ENCODE results near the gene ADAMTS20.

ADAMTS20 gene

DNA sequence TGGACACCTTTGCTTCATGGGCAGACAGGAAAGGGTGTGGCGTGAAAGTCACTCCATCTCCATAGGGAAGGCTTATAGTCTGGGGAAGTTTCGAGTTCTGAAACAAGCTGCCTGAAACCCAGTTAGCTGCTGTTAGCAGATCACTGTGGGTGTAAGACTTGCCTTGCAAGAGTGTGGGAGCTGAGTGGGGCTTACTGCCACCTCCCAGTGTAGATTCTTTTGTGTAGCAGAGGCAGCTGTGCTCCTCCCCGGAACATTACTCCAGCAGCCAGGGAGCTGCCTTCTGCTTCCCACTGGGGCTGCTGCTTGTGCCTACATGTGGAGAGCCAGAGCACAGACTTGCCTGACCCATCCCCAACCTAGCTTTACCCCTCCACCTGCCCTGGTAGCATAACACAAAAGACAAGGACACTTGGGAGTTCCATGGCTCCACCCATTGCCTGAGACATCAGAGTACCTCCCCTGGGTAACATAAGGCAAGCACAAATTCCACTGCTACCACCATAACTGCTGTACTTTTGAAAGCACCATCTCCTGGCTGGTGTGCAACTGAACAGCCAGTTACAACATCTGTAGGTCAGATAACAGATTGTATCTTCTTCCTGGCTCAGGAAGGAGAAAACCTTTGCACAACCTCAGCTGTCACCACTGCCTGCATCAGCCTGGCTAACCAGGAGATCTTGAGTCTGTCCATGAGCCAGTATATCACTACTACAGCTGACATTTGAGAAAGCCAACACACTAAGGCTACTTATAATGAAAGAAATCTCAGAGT lies 69.5 kb downstream of the ADAMTS20 start:
- DNase-seq: no peak

DNA sequence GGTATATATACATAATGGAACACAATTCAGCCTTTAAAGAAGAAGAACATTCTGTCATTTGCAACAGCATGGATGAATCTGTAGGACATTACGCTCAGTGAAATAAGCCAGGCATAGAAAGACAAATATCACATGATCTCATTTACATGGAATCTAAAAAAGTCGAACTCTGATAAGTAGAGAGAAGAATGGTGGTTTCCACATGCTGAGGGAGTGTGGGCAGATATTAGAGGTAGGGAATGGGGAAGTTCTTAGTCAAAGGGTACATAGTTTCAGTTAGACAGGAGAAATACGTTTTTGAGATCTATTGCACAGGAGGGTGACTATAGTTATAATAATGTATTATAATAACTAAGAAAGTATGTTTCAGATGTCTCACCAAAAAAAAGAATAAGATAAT lies 71.4 kb downstream of the ADAMTS20 start:
- no peak for DNase-seq

DNA sequence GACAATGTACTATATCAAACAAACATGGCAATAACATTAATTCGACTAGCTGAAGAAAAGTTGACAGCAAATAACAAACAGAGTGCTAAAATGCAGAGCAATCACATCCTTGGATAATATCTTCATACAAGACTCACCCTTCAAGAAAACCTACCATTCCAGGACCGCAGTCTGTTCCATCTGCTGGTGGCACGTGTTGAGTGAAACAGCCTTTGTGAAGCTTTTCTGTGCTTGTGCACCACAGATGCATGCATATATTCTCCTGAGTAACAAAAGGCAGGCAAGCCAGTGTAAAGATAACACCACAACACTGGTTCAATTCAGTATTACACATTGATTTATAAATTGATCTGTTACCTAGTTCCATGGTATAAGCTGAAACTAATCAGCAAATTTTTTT lies 89.3 kb downstream of the ADAMTS20 start:
- no peak for DNase-seq

DNA sequence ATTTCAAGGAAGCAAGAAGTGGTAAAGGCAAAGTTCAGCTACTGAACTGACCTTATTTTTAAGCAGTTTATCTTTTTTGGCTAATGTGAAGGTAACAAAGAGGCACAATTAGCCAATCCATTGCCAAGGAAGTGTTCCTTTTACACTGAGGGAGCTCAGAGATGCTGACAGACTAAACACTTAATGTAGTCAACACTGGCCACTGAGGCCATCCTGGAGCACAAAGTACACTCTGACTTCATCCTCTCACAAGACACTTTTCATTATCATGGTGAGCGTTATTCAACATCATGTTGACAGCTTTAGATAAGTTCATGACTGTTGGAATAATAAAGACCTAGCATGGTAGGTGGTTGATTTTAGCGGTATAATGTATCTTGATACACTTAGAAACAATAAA lies 89.9 kb downstream of the ADAMTS20 start:
- DNase-seq: no peak

DNA sequence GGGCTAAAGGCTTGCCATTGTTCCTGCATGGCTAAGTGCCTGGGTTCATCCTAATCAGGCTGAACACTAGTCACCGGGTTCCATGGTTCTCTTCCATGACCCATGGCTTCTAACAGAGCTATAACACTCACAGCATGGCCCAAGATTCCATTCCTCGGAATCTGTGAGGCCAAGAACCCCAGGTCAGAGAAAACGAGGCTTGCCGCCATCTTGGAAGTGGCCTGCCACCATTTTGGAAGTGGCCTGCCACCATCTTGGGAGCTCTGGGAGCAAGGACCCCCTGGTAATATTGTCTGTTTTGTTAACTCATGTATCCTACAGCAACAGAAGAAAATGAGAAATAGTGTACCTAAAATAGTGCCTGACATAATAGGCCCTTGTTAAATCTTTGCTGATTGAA lies 92.7 kb downstream of the ADAMTS20 start:
- no peak for DNase-seq

DNA sequence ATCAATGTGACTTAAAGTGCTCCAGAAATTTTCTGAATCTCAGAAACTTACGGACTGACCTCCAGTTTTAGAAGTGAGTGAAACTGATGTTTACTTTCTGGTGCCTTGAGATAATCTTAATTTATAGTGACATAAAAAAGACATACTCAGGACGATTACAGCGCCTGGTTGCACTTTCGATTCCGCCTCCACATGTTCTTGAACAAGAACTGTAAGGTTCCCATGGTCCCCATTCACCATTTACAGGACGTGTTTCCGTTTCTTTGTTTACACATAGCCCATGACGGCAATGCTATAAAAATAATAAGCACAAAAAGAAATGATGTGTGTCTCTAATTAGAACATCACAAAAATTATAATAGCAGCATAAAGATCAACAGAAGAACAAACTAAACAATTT lies 98.2 kb downstream of the ADAMTS20 start:
- no peak for DNase-seq

DNA sequence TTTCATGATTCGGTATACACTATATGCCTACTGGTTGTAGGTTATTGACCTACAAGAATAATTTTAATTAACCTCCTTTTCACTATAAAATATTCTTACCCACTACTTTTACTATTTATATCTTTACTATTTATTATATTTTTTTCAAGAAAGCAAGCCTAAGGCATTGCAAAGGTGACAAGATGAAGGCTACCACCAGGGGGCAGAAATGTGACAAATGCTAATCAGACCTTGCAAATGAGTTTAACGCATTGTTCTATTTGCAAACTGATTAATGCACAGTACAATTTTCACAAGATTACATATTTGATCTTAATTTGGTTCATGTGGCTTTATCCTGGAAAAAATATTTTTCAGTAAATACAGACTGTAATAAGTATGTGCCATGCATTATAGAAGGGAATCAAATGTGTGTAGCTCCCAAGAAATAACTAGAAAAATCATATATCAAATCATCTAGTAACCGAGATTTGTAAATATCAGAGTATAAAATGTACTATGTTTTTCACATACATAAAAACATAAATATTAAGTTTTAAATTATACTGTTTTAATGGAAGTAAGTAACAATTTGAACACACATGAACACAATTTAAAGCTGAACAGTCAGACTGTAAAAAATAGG lies 107.0 kb downstream of the ADAMTS20 start:
- DNase-seq: peak; percentile 27 to 39

DNA sequence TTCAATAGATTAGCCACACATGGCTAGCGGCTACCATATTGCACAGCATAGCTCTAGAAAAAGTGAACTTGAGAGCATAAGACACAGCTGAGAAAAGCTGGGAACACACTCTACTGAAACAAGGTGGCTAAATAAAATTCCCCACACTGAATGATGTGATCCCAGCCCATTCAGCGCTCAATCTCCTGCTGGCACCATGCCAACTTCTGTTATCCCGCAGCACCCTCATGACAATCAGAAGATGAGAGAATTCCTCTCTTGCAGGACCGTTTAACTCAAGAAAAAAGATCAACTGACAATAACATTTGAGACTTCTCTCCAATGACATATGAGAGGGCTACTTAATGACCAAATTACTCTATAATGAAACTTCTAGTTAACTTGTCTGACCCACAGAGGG lies 115.4 kb downstream of the ADAMTS20 start:
- no peak for DNase-seq

DNA sequence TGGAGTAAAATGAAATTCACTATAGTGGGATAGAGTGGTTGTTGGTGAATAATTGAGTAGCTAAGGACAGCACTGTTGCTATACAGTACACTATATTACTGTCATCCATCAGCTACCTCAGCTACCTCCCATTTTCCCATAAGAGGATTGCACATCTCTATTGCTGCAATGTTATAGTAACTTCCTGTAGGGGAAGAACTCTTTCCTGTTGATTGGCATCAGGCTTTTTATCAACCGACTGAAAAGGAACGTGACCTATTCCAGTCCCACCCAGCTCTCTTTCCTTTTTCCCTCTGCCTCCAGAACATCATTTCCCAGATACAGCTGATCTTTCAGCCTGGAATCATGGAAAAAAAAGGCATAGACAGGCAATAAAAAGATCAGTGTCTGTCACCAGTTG lies 117.4 kb downstream of the ADAMTS20 start:
- DNase-seq: no peak

DNA sequence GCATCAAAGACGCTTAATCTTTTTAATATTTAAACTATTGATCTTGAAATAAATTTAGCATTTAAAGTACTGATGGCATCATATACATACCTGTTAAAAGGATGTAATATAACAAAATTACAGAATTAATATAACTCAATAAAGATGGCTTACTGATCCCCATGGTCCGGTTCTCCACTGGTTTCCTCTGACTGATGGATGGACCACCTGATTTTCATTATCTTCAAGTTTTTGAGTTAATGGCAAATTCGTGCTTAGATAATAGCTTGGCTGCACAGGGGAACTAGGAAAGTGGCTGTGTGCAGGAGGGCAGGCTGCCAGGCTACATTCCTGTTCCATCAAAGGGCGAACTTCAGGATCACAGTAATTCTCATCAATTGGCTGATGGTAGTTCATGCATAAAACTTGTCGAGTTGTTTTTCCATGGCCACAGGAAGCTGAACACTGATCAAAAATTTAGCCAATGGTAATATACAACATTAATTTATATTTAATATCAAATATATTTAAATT lies 123.9 kb downstream of the ADAMTS20 start:
- DNase-seq: no peak

DNA sequence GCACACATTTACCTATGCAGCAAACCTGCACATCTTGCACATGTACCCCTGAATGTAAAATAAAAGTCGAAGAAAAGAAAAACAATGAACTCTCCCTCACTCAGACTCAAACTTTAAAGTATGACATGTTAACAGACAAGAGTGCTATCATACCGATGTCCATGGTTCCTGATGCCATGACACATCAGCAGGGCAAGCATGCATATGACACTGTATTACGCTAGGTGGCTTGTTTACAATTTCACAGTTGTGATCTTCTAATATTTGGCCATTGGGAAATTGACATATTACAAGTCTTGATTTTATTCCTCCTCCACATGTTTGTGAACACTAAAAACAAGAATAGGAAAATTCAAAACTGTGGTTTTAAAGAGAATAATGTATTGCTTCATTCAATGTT lies 126.6 kb downstream of the ADAMTS20 start:
- no peak for DNase-seq

DNA sequence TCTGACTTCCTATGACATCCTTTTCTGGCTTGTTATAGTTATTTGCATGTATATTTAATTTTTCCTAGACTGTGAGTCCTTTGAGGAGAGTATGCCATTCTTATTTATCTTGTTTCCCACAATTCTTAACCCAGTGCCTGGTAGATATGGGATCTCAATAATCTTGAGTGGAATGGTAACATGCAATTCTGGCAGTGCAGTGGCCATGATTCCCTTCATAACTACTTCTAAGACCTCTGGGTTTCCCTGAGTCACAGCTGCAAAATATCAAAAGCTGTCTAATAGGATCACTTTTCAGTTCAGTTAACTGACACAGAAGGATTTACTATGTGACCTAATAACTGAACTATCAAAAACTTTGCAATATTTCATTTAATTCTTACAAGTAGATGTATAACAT lies 135.0 kb downstream of the ADAMTS20 start:
- no peak for DNase-seq

DNA sequence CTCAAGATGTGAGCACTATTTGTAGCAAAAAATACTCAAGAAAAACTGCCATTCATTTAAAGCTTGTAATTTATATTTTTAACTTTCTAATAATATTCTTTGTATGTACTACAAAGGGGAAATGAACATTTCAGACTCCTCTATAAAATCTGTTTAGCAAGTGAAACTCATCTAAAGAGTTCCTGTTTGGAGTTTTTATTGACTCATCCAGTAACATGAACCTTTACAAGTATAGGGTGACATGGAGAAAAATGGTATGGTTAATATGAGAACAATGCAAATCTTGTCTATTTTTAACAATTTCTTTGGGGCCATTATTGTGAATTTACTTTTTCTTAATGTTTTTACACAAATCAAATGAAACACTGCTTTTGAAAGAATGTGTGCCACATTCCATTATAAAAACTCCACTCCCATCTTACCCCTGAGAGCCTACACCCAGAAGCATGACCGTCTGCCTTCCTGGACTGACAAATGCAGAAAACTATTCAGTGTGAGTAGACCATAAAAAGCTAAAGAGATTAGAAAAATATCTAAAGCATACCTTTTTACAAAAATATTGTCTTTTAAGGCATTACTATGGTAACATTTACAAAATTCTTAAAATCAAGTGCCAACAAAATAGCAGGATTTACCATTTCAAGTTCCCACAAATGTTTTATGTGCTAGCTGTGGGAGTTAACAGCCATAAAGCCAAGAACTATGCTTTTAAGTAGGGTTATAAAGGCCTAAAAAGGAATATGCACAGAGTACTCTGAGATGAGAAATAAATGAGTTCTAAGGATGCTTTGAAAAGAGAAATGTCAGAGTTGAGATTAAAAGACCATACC lies 144.0 kb downstream of the ADAMTS20 start:
- DNase-seq: no peak

DNA sequence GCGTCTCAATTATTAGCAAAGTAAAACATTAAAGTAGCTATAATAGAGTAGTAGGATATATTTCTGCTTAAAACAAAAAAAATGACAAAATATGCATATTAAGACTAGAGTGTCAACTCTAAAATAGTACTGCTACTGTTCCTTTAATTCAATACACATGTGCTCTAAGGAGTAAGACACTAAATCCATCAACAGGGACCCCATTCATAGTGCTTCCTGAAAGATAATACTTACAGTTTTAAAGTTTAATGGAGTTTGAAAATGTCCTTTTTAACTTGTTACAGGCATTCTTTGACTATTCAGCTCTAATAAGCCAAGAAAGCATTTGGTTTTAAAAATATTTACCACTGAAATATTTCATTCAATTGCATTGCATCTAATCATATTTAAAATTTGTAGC lies 145.2 kb downstream of the ADAMTS20 start:
- no peak for DNase-seq

DNA sequence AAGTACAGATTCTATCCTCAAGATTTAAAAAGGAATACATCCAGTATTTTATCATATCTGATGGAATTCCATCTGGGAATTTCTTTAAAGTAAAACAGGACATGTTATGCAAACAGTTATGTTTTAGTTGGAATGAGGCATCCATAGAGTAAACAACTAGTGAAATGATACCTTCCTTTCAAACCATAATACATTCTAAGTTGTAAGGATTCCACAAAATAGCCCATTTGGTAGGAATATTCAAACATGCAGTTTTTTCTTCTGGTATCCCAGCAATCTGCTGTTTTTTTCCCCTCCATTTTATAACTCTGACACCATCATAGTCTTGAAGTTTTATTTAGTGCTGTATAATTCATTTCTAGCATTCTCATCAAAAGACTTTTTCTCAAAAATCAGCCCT lies 149.6 kb downstream of the ADAMTS20 start:
- DNase-seq: no peak

DNA sequence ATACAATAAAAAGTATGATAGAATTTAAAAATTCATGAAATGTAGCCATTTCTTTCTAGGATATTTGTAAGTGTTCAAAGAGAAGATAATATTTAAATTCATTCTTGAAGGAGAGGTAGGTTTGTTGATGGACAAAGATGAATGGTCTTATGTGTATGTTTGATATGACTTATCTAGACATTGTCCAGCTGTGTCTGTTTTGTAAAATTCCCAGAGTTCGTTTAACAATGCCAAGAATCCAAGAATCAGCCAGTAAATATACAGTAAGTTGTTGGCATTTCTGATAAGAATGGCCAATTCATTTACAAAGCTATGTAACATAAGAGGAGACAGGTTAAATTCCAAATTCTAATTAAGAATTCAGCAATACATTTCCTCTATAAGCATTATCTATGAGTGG lies 150.9 kb downstream of the ADAMTS20 start:
- DNase-seq: no peak

DNA sequence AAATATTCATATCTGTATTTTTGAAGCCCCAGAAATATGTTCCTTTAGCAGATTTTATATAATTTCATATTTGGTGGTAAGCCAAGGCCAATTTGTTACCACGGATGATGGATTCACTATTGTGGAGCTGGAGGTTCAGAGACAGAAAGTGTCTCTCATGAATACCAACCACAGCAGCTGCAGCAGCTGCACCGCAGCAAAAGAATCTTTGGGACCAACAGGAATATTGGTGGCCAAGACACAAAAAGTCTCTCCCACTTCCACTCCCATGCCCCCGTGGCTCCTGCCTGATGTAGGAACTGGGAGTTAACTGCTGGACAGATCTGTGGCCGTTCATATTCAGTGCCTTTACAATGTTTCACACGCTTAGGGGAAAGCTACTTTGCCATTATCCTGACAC lies 155.3 kb downstream of the ADAMTS20 start:
- DNase-seq: no peak

DNA sequence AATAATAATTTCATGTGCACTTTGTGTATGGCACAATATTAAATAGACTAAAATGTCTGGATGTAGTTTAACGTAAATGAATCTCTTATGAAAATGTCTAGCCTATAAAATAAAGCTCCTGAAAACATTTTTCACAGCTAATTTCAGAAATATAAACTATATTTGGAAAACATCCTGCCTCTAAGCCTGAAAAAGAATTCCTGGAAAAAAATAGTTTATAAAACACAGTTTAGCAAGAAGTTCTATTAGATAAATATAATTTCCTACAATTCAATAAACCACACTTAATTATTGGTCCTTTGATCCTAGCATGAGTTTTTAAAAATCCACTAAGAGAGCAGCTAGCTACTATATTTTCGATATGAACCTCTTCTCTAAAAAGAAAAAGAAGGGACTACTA lies 159.9 kb downstream of the ADAMTS20 start:
- no peak for DNase-seq

DNA sequence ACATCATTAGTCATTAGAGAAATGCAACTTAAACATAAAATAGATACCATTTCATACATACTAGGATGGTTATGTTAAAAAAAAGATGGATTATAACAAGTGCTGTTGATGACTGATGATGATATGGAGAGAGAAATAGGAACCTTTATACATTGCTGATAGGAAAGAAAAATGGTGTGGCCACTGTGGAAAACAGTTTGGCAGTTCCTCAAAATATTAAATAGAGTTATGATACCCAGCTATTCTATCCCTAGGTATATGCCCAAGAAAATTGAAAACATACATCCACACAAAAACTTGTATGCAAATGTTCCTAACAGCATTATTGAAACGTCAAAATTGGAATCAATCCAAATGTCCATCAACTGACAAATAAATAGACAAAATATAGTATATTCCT lies 170.1 kb downstream of the ADAMTS20 start:
- DNase-seq: no peak

DNA sequence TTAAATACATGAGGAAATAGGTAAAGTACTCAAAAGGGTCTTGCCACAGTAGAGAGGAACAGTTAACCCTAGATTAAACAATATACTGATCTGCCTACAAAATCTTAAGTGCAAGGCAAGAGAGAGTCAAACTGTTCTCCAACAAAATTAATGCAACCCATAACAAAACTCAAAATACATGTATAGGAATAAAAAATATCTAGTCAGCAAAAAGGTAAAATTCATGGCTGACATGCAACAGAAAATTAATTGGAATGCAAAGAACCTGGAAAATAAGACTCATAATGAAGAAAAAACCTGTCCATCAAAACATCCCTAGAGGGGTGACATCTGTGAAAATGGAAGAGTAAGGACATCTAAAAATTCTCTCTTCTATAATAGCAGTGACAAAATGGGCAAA lies 173.6 kb downstream of the ADAMTS20 start:
- DNase-seq: no peak

DNA sequence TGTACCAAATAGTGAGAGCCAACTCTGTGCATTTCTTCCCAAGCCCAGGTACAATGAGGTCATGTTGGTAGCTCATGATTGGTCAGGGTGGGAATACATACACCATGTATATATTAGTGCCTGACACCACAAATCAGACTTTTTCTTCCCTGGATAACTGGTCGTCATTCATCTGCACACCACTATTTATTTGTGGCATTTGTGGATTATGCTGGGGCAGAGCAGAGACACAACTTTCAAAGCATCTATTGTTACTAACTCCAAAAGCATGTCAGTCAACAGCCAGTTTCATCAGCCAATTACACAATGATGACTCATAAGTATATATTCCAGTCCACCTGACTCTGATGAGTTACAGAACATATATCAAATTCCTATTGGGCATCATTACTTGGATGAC lies 181.7 kb downstream of the ADAMTS20 start:
- DNase-seq: no peak

DNA sequence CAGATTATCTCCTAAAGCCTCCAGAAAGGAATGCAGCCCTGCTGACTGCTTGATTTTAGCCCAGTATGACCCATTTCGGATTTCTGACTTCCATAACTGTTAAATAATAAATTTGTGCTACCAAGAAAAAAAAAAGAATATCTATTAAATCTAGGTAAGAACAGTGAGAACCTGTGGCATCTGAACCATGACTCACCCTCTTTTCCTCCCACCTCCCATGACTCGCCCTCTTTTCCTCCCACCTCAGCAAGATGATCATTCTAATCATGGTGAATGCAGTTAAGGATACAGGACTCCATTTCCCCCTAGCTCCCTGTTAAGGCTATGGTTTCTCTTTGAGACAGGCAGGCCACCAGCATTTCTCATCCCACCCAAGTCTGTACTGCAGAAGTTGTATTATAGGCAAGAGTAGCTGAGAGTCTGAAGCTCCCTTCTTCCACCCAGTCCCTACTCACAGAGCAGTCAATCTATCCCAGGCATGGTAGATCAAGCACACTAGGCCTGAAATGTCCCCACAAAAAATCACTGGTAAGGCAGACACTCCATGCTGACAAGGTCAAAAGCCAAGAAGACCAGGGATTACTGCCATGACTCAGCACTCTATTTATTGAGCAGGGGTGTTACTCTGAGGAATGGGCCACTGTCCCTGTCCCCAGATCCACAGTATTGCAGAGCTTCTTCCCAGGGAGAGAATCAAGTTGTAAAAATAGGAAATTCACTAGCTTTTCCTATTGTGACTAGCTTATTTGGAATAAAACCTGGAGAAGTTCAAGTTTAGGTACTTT lies 188.9 kb downstream of the ADAMTS20 start:
- DNase-seq: no peak
